AG20443 (cell line): ENCODE data around the gene SLC4A4.

ENCODE experiments used
- DNase-seq: peaks from one replicate; pipeline ENCODE4 v3.0.0; 2012; ENCODE audit warnings: low spot score, mixed read lengths

The SLC4A4 gene

DNA sequence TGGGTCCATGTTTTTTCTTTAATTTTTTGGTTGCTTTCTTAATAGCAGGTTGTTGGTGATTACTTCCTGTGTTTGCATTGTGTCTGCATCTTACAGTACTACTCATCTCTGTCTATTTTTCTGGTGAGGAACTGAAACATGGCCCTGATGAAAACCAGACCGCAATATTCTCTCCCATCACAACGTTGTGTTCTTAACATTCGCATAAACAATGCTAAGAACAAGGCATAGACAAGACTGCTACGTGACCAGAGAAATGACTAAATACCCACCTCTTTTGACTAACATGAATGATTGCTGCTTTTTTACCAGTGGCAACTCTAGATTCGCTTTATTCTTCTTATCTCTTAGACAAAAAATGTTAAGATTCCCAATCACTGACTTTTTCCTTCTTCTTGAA lies 266.0 kb downstream of the SLC4A4 start:
- DNase-seq, result no peak

DNA sequence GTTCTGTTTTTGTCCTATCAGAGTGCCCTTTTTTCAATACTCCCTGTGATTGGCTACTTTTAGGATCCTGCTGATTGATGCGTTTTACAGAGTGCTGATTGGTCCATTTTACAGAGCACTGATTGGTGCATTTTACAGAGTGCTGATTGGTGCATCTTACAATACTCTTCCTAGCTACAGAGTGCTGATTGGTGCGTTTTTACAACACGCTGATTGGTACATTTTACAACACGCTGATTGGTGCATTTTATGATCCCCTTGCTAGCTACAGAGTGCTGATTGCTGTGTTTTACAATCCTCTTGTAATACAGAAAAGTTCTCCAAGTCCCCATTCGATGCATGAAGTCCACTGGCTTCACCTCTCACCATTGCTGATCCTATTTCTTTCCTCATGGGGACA lies 268.3 kb downstream of the SLC4A4 start:
- DNase-seq, result no peak

DNA sequence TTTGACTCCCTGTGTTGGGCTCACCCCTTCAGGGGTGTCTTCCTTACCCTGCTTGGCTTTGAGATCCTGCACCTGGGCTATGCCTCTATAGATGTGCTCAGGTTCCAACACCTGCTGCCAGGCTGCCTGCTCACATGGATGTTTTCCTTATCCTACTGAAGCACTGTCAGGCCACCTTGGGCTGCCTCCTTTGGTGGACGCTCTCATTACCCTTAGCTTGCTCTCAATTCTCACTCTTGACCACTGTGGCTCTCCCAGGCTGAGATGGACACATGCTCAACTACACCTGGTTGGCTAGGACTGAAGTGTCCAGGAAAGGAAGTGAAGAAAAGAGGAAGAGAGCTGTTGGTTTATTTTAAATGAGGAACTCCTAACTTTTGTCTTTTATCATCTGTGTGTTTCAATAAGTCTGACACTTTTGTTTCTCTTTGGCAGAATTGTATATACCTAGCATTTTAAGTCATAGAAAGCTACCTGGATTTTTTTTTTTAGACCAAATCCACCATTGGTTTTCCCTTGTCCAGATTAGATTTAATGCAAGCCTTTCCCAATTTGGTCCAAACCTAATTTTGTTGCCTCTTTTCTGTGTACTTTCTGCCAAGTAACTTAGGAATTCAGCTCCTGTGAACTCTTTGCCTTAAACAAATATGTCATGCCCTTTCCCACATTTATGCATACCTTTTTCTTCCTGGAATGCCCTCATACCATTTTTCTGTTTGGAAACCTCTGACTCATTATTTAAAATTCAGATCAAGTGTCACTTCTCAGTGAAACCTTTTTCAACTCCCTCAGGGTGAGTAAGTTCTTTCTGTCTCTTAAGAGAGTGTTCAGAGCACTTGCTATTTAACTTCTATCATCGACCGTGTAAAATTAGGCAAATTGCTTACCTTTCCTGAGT lies 269.2 kb downstream of the SLC4A4 start:
- no peak for DNase-seq

DNA sequence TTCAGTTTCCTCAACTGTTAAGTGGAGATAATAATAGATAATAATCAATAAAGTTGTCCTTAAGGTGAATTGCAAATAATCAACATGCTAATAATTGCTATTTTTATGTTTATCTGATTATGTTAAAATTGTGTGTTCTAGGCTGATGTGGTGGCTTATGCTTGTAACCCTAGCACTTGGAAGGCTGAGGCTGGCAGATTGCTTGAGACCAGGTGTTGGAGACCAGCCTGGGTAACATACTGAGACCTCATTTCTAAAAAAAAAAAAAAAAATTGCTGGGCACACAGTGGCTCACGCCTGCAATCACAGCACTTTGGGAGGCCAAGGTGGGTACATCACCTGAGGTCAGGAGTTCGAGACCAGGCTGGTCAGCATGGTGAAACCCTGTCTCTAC lies 269.9 kb downstream of the SLC4A4 start:
- DNase-seq, result no peak

DNA sequence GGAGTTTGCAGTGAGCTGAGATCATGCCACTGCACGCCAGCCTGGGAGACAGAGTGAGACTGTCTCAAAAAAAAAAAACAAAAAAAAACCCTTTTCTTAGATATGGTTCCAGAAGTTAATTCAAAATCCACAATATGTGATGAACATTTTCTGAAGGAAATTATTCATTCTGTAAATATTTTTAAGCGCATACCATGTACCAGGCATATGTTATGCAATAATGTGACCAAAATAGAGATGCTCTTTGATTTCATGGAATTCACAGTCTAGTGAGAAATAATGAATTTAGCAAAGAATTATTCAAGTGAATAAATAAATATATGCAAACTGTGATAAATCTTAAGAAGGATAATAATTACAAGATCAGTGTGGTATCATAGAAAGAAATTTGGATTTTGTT lies 270.3 kb downstream of the SLC4A4 start:
- DNase-seq, result no peak

DNA sequence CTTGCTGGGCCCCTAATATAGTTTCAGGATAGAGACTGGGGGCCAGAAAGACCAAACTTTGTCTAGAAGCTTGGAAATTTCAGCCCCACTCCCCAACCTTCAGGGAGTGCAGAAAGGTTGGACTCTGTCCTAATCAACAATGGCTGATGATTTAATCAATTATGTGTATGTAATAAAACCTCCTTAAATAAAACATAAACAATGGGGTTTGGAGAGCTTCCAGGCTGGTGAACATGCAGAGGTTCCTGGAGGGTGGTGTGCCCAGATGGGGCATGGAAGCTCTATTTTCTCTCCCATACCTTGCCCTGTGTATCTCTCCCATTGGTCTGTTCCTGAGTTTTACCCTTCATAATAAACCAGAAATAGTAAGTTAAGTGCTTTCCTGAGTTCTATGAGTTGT lies 270.8 kb downstream of the SLC4A4 start:
- DNase-seq, result no peak

DNA sequence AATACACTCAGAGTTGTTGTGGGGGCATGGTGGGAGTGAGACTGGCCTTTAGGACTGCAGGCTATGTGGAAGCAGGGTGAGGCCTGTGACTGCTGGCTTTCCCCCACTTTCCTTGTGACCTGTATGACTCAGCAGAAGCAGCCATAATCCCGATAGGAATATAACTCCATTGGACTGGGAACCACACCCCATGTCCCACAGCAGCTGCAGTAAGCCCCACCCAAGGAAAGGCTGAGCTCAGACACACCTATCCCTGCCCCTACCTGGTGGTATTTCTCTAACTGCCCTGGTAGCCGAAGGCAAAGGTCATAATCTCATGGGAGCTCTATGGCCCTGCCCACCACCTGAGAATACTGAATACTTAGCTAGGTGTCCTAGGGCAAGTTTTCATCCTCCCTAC lies 275.8 kb downstream of the SLC4A4 start:
- DNase-seq, result no peak

DNA sequence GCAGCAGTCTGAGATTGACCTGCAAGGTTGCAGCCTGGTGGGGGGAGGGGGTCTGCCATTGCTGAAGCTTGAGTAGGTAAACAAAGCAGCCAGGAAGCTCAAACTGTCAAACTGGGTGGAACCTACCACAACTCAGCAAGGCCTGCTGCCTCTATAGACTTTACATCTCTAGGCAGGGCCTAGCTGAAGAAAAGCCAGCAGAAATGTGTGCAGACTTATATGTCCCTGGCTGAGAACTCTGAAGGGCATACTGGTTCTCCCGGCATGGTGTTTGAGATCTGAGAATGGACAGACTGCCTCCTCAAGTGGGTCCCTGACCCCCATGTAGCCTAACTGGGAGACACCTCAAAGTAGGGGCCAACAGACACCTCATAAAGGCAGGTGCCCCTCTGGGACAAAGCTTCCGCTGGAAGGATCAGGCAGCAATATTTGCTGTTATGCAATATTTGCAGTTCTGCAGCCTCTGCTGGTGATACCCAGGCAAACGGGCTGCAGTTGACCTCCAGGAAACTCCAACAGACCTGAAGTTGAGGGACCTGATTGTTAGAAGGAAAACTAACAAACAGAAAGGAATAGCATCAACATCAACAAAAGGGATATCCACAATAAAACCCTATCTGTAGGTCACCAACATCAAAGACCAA lies 277.5 kb downstream of the SLC4A4 start:
- DNase-seq, result no peak
